Astrocyte (in vitro differentiated cells and primary cell): ENCODE results near the gene MKS1. TPM values are rescaled to one million over a fixed set of nuclear protein-coding genes. Genes with fewer than 3 reads are reported as not detected.

Experiments
- DNase-seq: peaks from one replicate; pipeline ENCODE4 v3.0.0-alpha.2; 2010; ENCODE audit warnings: low read depth
- FAIRE-seq: peaks from 2 replicates; lab custom pipeline; 2011; peaks lifted over from hg19 to GRCh38; lab: Jason Lieb, UNC
- H2AFZ ChIP-seq: 2 replicates; pipeline ENCODE4 v1.6.0; 2012; ENCODE audit warnings: low read depth, low read length, inconsistent platforms
- H3K27ac ChIP-seq: 2 replicates; pipeline ENCODE4 v1.5.1; 2011; ENCODE audit warnings: low read depth, low read length, inconsistent platforms
- H3K27me3 ChIP-seq: 2 replicates; pipeline ENCODE4 v1.6.0; 2011; ENCODE audit warnings: low read length, inconsistent platforms; ENCODE audit not compliant: insufficient read depth
- H3K36me3 ChIP-seq: 2 replicates; pipeline ENCODE4 v1.5.1; 2011; ENCODE audit warnings: low read length, inconsistent platforms; ENCODE audit not compliant: insufficient read depth
- H3K4me1 ChIP-seq: 2 replicates; pipeline ENCODE4 v1.5.1; 2011; ENCODE audit warnings: low read length, inconsistent platforms; ENCODE audit not compliant: insufficient read depth
- H3K4me2 ChIP-seq: 2 replicates; pipeline ENCODE4 v1.6.0; 2012; ENCODE audit warnings: low read length, inconsistent platforms
- H3K4me3 ChIP-seq: 2 replicates; pipeline ENCODE4 v1.5.1; 2011; ENCODE audit warnings: low read depth, mild to moderate bottlenecking, low read length, inconsistent platforms; ENCODE audit not compliant: insufficient read depth
- H3K79me2 ChIP-seq: 2 replicates; pipeline ENCODE4 v1.6.0; 2012; ENCODE audit warnings: mild to moderate bottlenecking, low read length, inconsistent platforms; ENCODE audit not compliant: insufficient read depth
- H3K9ac ChIP-seq: 2 replicates; pipeline ENCODE4 v1.6.0; 2012; ENCODE audit warnings: mild to moderate bottlenecking, low read length, inconsistent platforms
- H3K9me3 ChIP-seq: 2 replicates; pipeline ENCODE4 v1.5.1; 2012; ENCODE audit warnings: low read depth, mild to moderate bottlenecking, low read length, inconsistent platforms; ENCODE audit not compliant: insufficient read depth
- H4K20me1 ChIP-seq: 2 replicates; pipeline ENCODE4 v1.6.0; 2012; ENCODE audit warnings: low read length, inconsistent platforms; ENCODE audit not compliant: insufficient read depth
- H3K27ac Mint-ChIP-seq: one replicate; pipeline ENCODE4 v1.8.0; 2021; ENCODE audit warnings: mild to moderate bottlenecking, mixed read lengths; ENCODE audit not compliant: unreplicated experiment
- H3K27me3 Mint-ChIP-seq: one replicate; pipeline ENCODE4 v1.8.0; 2021; ENCODE audit warnings: low read depth, mixed read lengths; ENCODE audit not compliant: unreplicated experiment
- H3K36me3 Mint-ChIP-seq: one replicate; pipeline ENCODE4 v1.8.0; 2021; ENCODE audit warnings: low read depth, mixed read lengths; ENCODE audit not compliant: unreplicated experiment
- H3K4me1 Mint-ChIP-seq: one replicate; pipeline ENCODE4 v1.8.0; 2021; ENCODE audit warnings: low read depth, mixed read lengths; ENCODE audit not compliant: unreplicated experiment
- H3K4me3 Mint-ChIP-seq: one replicate; pipeline ENCODE4 v1.8.0; 2021; ENCODE audit warnings: mild to moderate bottlenecking, moderate library complexity, mixed read lengths; ENCODE audit not compliant: unreplicated experiment
- H3K9me3 Mint-ChIP-seq: one replicate; pipeline ENCODE4 v1.8.0; 2021; ENCODE audit warnings: mild to moderate bottlenecking, mixed read lengths; ENCODE audit not compliant: unreplicated experiment
- EZH2 ChIP-seq: IDR thresholded peaks from 2 replicates; pipeline ENCODE4 v1.6.1; 2012; ENCODE audit warnings: mild to moderate bottlenecking, low read length, inconsistent platforms; ENCODE audit not compliant: insufficient read depth
- total RNA-seq: library from RNA; stranded (reverse); gene quantifications from 2 replicates; pipeline ENCODE4 v1.2.1, GENCODE V29; 2021
- TF ChIP-seq, protein P1 (sequence below): IDR thresholded peaks from 2 replicates; pipeline ENCODE4 v1.5.1; 2011; ENCODE audit warnings: low read depth, mild to moderate bottlenecking, inconsistent platforms, low read length, moderate library complexity; ENCODE audit not compliant: insufficient read depth

MKS1 gene
- total RNA-seq, 1 donor from 2014 or later = 12.0 TPM

DNA sequence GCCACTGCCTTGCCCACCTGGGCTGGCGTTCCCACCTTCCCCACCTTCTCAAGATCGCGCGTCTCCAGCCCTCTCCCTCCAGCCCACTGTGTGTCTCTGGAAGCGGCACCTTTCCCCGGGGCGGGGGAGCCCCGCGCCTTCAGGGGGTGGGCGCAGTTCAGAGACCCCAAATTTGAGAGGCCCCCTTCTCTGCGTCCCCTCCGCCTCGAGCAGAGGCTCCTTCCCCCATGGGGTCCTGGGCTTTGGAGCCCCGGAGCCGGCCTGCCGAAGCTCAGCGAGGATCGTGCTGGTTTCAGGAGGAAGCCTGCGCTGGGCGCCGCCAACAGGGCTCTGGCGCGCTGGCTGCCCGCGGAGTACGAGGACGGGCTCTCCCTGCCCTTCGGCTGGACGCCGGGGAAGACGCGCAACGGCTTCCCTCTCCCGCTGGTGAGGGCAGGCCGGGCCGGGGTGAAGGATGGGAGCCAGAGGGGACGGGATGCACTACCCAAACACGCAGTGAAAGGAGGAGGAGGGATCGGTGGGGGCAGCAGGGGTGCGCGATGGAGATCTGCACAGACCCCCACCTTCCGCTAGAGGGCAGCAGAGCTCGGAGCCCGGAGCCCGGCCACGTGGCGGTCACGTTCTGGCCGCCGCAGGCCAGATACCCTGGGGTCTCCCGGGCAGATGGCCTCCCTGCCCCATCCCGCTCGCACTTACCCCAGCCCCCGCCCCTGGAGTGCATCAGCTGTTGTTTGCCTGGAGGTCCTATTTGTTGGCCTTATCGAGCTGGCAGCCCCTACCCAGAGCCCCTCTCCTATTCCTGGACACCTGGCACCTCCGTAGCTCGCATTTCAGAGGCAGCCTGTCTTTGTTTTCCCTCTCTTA lies 30.4 kb upstream of the MKS1 start:
- no peak overlapping the region for H3K27ac Mint-ChIP-seq
- Histone ChIP-seq H2AFZ (peak overlapping the region; percentile 90), H3K4me2 (peak overlapping the region; percentile 92), H3K9me3 (no peaks in the 10 kb centered on the region), H3K4me1 (no peaks in the 10 kb centered on the region), H3K36me3 (no peaks in the 10 kb centered on the region), H3K79me2 (no peaks in the 10 kb centered on the region), H3K4me3 (peak overlapping the region; percentile 54), H3K9ac (peak overlapping the region; percentile 57), H3K27me3 (peaks cover 37% of the 10 kb centered on the region), H4K20me1 (no peaks in the 10 kb centered on the region), H3K27ac (no peak overlapping the region)
- peak overlapping the region; percentile 50 for H3K4me3 Mint-ChIP-seq
- peaks cover 6% of the 10 kb centered on the region for H3K9me3 Mint-ChIP-seq
- peaks cover 2% of the 10 kb centered on the region for H3K36me3 Mint-ChIP-seq
- H3K4me1 Mint-ChIP-seq = no peaks in the 10 kb centered on the region
- FAIRE-seq (no peak), DNase-seq (peak; percentile 9)
- H3K27me3 Mint-ChIP-seq = peaks cover 75% of the 10 kb centered on the region
- TF ChIP-seq, protein P1, sequence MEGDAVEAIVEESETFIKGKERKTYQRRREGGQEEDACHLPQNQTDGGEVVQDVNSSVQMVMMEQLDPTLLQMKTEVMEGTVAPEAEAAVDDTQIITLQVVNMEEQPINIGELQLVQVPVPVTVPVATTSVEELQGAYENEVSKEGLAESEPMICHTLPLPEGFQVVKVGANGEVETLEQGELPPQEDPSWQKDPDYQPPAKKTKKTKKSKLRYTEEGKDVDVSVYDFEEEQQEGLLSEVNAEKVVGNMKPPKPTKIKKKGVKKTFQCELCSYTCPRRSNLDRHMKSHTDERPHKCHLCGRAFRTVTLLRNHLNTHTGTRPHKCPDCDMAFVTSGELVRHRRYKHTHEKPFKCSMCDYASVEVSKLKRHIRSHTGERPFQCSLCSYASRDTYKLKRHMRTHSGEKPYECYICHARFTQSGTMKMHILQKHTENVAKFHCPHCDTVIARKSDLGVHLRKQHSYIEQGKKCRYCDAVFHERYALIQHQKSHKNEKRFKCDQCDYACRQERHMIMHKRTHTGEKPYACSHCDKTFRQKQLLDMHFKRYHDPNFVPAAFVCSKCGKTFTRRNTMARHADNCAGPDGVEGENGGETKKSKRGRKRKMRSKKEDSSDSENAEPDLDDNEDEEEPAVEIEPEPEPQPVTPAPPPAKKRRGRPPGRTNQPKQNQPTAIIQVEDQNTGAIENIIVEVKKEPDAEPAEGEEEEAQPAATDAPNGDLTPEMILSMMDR = peak; percentile 63
- no peak for TF ChIP-seq EZH2

GRCh38 chr17:58248955-58249269 lies 29.9 kb upstream of the MKS1 start:
- no peaks in the 10 kb centered on the region for H3K79me2 ChIP-seq
- no peaks in the 10 kb centered on the region for H3K4me1 ChIP-seq
- Mint-ChIP-seq H3K4me3 (no peak overlapping the region), H3K27me3 (peaks cover 79% of the 10 kb centered on the region), H3K27ac (no peak overlapping the region), H3K36me3 (peaks cover 2% of the 10 kb centered on the region), H3K4me1 (no peaks in the 10 kb centered on the region), H3K9me3 (peaks cover 8% of the 10 kb centered on the region)
- no peaks in the 10 kb centered on the region for H4K20me1 ChIP-seq
- TF ChIP-seq, protein P1 = no peak
- no peak for TF ChIP-seq EZH2
- peak overlapping the region; percentile 90 for H2AFZ ChIP-seq
- peaks cover 38% of the 10 kb centered on the region for H3K27me3 ChIP-seq
- H3K36me3 ChIP-seq = no peaks in the 10 kb centered on the region
- no peak overlapping the region for H3K4me3 ChIP-seq
- peak overlapping the region; percentile 92 for H3K4me2 ChIP-seq
- no peak for FAIRE-seq
- DNase-seq = no peak
- no peaks in the 10 kb centered on the region for H3K9me3 ChIP-seq
- H3K27ac ChIP-seq = no peak overlapping the region
- no peak overlapping the region for H3K9ac ChIP-seq
